ACC112 (cell line): ENCODE measurements around the gene AIFM2.
"Not testable (repeated sequence)": the region's sequence is repeated elsewhere in the genome, so short reads cannot be mapped to it uniquely, and the experiment has no call there.

ENCODE experiments used
- H2AFZ ChIP-seq: fragments of 200-600 bp; sonication (generic); one replicate; pipeline ENCODE4 v1.6.0; 2017; ENCODE audit warnings: antibody characterized with exemption, low read length; ENCODE audit not compliant: unreplicated experiment
- H3K27ac ChIP-seq: fragments of 200-600 bp; sonication (generic); 2 replicates; pipeline ENCODE4 v1.5.1; 2014; ENCODE audit warnings: low read depth, mild to moderate bottlenecking, antibody characterized with exemption, low read length, moderate library complexity
- H3K27me3 ChIP-seq: fragments of 200-600 bp; sonication (generic); 2 replicates; pipeline ENCODE4 v1.6.1; 2014; ENCODE audit warnings: mild to moderate bottlenecking, antibody characterized with exemption, low read length, moderate library complexity, mixed read lengths; ENCODE audit not compliant: insufficient read depth
- H3K36me3 ChIP-seq: fragments of 200-600 bp; sonication (generic); 2 replicates; pipeline ENCODE4 v1.6.1; 2016; ENCODE audit warnings: mild to moderate bottlenecking, antibody characterized with exemption, low read length, moderate library complexity, mixed read lengths; ENCODE audit not compliant: insufficient read depth
- H3K4me1 ChIP-seq: fragments of 200-600 bp; sonication (generic); one replicate; pipeline ENCODE4 v1.6.1; 2016; ENCODE audit warnings: low read length, mixed read lengths; ENCODE audit not compliant: insufficient read depth, unreplicated experiment, control insufficient read depth
- H3K4me3 ChIP-seq: fragments of 200-600 bp; sonication (generic); 2 replicates; pipeline ENCODE4 v1.5.1; 2014; ENCODE audit warnings: mild to moderate bottlenecking, low read depth, low read length
- H3K79me2 ChIP-seq: fragments of 200-600 bp; sonication (generic); one replicate; pipeline ENCODE4 v1.6.0; 2016; ENCODE audit warnings: low read length; ENCODE audit not compliant: control insufficient read depth, unreplicated experiment, insufficient read depth

The AIFM2 gene

GRCh38 chr10:70164163-70164562, 31.5 kb upstream of the AIFM2 start:
- H3K79me2 ChIP-seq, result peaks cover 95% of the 10 kb centered on the region
- H3K36me3 ChIP-seq, result peaks cover 42% of the 10 kb centered on the region
- H2AFZ ChIP-seq, result no peak overlapping the region
- H3K4me1 ChIP-seq, result peaks cover 61% of the 10 kb centered on the region
- no peaks in the 10 kb centered on the region for H3K27me3 ChIP-seq
- H3K27ac ChIP-seq, result 0 out of 2 replicates have a peak overlapping the region, but pooled peaks have one; percentile 55
- H3K4me3 ChIP-seq, result no peak overlapping the region

- Histone ChIP-seq H3K79me2 (peaks cover 92% of the 10 kb centered on the region), H3K36me3 (peaks cover 45% of the 10 kb centered on the region), H3K27me3 (no peaks in the 10 kb centered on the region), H3K4me3 (peak overlapping the region; percentile 38; the same call in 1 of the 2 replicates), H2AFZ (no peak overlapping the region), H3K4me1 (peaks cover 61% of the 10 kb centered on the region), H3K27ac (peak overlapping the region; percentile 55)
Measured at GRCh38 chr10:70163448-70163847, 30.8 kb upstream of the AIFM2 start.

- peak overlapping the region; percentile 50 for H3K4me3 ChIP-seq
Measured at GRCh38 chr10:70162892-70163201, 30.2 kb upstream of the AIFM2 start.

DNA sequence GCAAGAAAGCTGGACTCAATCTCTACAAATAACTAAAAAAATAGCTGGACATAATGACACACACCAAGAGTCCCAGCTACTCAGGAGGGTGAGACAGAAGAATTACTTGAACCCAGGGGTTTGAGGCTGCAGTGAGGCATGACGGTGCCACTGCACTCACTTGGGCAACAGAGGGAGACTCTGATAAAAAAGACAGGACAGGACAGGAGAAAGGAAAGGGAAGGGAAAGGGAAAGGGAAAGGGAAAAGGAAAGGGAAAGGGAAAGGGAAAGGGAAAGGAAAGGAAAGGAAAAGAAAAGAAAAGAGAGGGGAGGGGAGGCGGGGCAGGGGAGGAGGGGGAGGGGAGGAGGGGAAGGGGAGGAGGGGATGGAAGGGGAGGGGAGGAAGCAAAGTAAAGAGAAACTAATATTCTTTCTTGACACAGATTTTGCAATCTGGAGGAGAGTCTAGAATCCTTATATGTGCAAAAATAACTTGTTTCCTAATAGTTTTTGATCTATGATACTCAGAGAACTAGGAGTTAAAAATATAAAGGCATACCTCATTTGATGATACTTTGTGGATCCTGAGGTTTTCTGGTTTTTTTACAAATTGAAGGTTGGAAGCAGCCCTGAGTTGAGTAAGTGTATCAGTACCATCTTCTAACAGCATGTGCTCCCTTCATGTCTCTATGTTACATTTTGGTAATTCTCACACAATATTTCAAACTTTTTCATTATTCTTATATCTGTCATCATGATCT, 29.7 kb upstream of the AIFM2 start:
- Histone ChIP-seq H3K4me1 (peaks cover 58% of the 10 kb centered on the region), H3K27ac (peak overlapping the region; percentile 55), H3K4me3 (peak overlapping the region; percentile 50), H3K36me3 (peaks cover 55% of the 10 kb centered on the region), H3K27me3 (no peaks in the 10 kb centered on the region), H3K79me2 (peaks cover 92% of the 10 kb centered on the region), H2AFZ (no peak overlapping the region)

More at GRCh38 chr10:70162892-70163201, 30.2 kb upstream of the AIFM2 start:
- Histone ChIP-seq H3K4me1 (peaks cover 61% of the 10 kb centered on the region), H3K36me3 (peaks cover 51% of the 10 kb centered on the region), H2AFZ (no peak overlapping the region), H3K27me3 (no peaks in the 10 kb centered on the region), H3K27ac (peak overlapping the region; percentile 55), H3K79me2 (peaks cover 92% of the 10 kb centered on the region)

- Histone ChIP-seq H3K4me3 (no peak overlapping the region), H3K79me2 (peaks cover 87% of the 10 kb centered on the region), H3K36me3 (peaks cover 50% of the 10 kb centered on the region), H3K27me3 (no peaks in the 10 kb centered on the region), H3K4me1 (peaks cover 54% of the 10 kb centered on the region), H3K27ac (peak overlapping the region; percentile 52), H2AFZ (no peak overlapping the region)
Measured at GRCh38 chr10:70160798-70161197, 28.2 kb upstream of the AIFM2 start.

- not testable (repeated sequence) for H3K27me3 ChIP-seq, H3K4me3 ChIP-seq, H2AFZ ChIP-seq
- Histone ChIP-seq H3K4me1 (peaks cover 53% of the 10 kb centered on the region), H3K27ac (peak overlapping the region; percentile 25; the same call in 1 of the 2 replicates), H3K36me3 (peaks cover 49% of the 10 kb centered on the region), H3K79me2 (peaks cover 87% of the 10 kb centered on the region)
Measured at GRCh38 chr10:70159366-70159765, 26.7 kb upstream of the AIFM2 start.

DNA sequence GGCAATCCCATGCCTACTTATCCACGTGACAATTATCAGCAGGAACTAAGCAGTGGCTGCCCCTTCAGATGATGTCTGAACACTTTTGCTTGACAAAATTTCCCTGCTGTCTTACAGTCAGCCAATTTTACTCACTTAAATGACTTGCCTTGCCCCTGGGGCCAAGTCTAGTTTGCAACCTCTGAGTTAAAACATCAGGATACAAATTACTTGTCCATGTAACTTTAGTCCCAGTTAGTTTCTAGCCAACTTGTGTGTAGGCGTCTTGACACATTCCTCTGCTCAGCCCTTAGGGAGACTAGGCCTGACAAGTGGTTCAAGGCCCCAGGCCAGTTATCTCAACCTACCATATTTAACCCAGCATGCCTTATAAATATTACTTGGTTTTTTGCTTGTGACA, 25.5 kb upstream of the AIFM2 start:
- peaks cover 86% of the 10 kb centered on the region for H3K79me2 ChIP-seq
- peak overlapping the region; percentile 40 for H3K27ac ChIP-seq
- H3K4me1 ChIP-seq, result peaks cover 41% of the 10 kb centered on the region
- H3K4me3 ChIP-seq, result 0 out of 2 replicates have a peak overlapping the region, but pooled peaks have one; percentile 3
- peaks cover 54% of the 10 kb centered on the region for H3K36me3 ChIP-seq
- H3K27me3 ChIP-seq, result no peaks in the 10 kb centered on the region
- H2AFZ ChIP-seq, result no peak overlapping the region

DNA sequence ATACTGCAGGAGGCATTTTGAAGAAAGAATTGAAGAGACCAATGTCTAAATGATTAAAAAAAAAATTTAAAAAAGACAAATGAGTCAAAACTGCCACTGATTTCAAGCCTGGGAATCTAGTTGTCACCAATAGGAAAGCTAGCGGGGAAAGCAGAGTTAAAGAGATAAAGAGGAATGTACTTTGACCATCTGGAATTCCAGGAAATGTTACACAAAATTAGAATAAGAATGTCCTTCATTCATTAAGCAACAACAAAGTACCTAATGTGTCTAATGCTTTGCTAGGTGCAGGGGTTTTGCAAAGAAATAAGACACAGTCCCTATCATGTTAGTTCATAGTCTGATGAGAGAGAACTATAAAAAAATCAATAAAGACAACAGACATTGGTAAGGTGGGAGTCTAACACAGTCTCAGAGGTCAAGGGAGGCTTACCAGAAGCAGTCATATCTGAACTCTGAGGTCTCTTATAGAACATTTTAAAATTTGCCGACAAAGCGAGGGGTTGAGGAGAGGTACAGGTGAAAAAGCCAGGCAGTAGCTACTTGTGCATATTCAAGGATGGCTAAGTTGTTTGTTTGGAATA, 22.7 kb upstream of the AIFM2 start:
- H3K4me3 ChIP-seq, result no peak overlapping the region
- peaks cover 59% of the 10 kb centered on the region for H3K36me3 ChIP-seq
- H2AFZ ChIP-seq, result no peak overlapping the region
- H3K27me3 ChIP-seq, result no peaks in the 10 kb centered on the region
- H3K79me2 ChIP-seq, result peaks cover 75% of the 10 kb centered on the region
- H3K27ac ChIP-seq, result no peak overlapping the region
- peaks cover 17% of the 10 kb centered on the region for H3K4me1 ChIP-seq

DNA sequence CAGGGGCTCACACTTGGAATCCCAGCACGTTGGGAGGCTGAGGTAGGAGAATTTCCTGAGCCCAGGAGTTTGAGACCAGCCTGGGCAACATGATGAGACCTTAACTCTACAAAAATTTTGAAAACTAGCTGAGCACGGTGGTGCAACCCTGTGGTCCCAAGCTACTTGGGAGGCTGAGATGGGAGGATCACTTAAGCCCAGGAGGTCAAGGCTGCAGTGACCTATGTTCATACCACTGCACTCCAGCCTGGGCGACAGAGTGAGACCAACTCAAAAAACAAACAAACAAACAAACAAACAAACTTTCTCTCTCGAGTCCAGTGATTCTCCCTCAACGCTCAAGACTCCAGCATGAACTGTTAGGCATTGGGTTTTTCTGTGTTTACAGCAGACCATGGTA, 15.9 kb upstream of the AIFM2 start:
- peaks cover 30% of the 10 kb centered on the region for H3K79me2 ChIP-seq
- H3K27me3 ChIP-seq, result no peaks in the 10 kb centered on the region
- peaks cover 14% of the 10 kb centered on the region for H3K4me1 ChIP-seq
- H3K36me3 ChIP-seq, result peaks cover 21% of the 10 kb centered on the region
- no peak overlapping the region for H3K4me3 ChIP-seq
- H2AFZ ChIP-seq, result no peak overlapping the region
- H3K27ac ChIP-seq, result peak overlapping the region; percentile 12; the same call in 1 of the 2 replicates

- Histone ChIP-seq H3K36me3 (peaks cover 8% of the 10 kb centered on the region; the same call in 1 of the 2 replicates), H3K27me3 (no peaks in the 10 kb centered on the region), H3K4me3 (peak overlapping the region; percentile 85), H3K4me1 (peaks cover 14% of the 10 kb centered on the region), H3K79me2 (peaks cover 20% of the 10 kb centered on the region), H2AFZ (no peak overlapping the region), H3K27ac (peak overlapping the region; percentile 64)
Measured at GRCh38 chr10:70147259-70147625, 14.6 kb upstream of the AIFM2 start.
